H1 (cell line): ENCODE data around the gene KSR2. TPM values are rescaled to one million over a fixed set of nuclear protein-coding genes. Genes with fewer than 3 reads are reported as not detected.

Experiments used
- CTCF ChIA-PET: fragments of 300-600 bp; sonication (Branson Sonifier 250); formaldehyde crosslinking; loops from one replicate; lab custom pipeline; 2021; ENCODE audit not compliant: partially characterized antibody; lab: Charles Lee
- POLR2A ChIA-PET: fragments of 300-600 bp; sonication (Branson Sonifier 250); formaldehyde crosslinking; loops from one replicate; lab custom pipeline; 2021; ENCODE audit warnings: inconsistent platforms; ENCODE audit not compliant: partially characterized antibody; lab: Charles Lee
- DNase-seq, 2 experiments: peaks; one replicate each; pipeline versions ENCODE4 v3.0.0 to v3.0.0-alpha.2; 2010 to 2022; ENCODE audit warnings: low spot score in 2 of 2, low read depth in 1 of 2, mixed read lengths in 1 of 2
- FAIRE-seq: peaks from 2 replicates; lab custom pipeline; 2011; peaks lifted over from hg19 to GRCh38; lab: Jason Lieb, UNC
- H2AFZ ChIP-seq: 2 replicates; pipeline ENCODE4 v1.8.1; 2012; ENCODE audit warnings: low read length, inconsistent platforms
- H2AK5ac ChIP-seq: 2 replicates; pipeline ENCODE4 v1.6.1; 2013; ENCODE audit warnings: low read depth, low read length
- H2BK120ac ChIP-seq: replicated peaks from 2 replicates; pipeline ENCODE3; 2013; ENCODE audit warnings: low read depth, low read length, inconsistent platforms
- H2BK12ac ChIP-seq: 2 replicates; pipeline ENCODE4 v1.6.1; 2013; ENCODE audit warnings: low read depth, low read length
- H2BK15ac ChIP-seq: 2 replicates; pipeline ENCODE4 v1.6.1; 2013; ENCODE audit warnings: low read length
- H2BK20ac ChIP-seq: 2 replicates; pipeline ENCODE4 v1.6.1; 2013; ENCODE audit warnings: low read length
- H2BK5ac ChIP-seq: 2 replicates; pipeline ENCODE4 v1.6.1; 2013; ENCODE audit warnings: low read depth, low read length
- H3K14ac ChIP-seq: 2 replicates; pipeline ENCODE4 v1.6.1; 2013; ENCODE audit warnings: inconsistent platforms; ENCODE audit not compliant: insufficient read length
- H3K18ac ChIP-seq: 2 replicates; pipeline ENCODE4 v1.6.1; 2013; ENCODE audit warnings: low read length; ENCODE audit errors: extremely low read depth
- H3K23ac ChIP-seq: 2 replicates; pipeline ENCODE4 v1.6.1; 2013; ENCODE audit warnings: inconsistent platforms; ENCODE audit not compliant: insufficient read length
- H3K23me2 ChIP-seq: 2 replicates; pipeline ENCODE4 v1.6.1; 2013; ENCODE audit warnings: low read depth, low read length
- H3K27ac ChIP-seq: 2 replicates; pipeline ENCODE4 v1.6.1; 2011; ENCODE audit warnings: low read depth, low read length, inconsistent platforms
- H3K27me3 ChIP-seq, 4 experiments: replicated peaks in 1 of 4; 1 replicate in 1 of 4; 2 replicates in 3 of 4; pipeline versions ENCODE4 v1.6.1 to v1.8.1; 2011 to 2013; ENCODE audit warnings: low read length in 3 of 4, mild to moderate bottlenecking in 3 of 4, inconsistent platforms in 2 of 4, mixed read lengths in 2 of 4, moderate library complexity in 1 of 4; ENCODE audit not compliant: control insufficient read depth in 3 of 4, insufficient read depth in 3 of 4; ENCODE audit errors: extremely low read depth in 1 of 4
- H3K36me3 ChIP-seq, 4 experiments: 2 replicates each; pipeline versions ENCODE4 v1.6.1 to v1.8.1; 2011 to 2013; ENCODE audit warnings: mild to moderate bottlenecking in 4 of 4, low read length in 3 of 4, moderate library complexity in 2 of 4, control low read depth in 1 of 4, inconsistent platforms in 1 of 4; ENCODE audit not compliant: insufficient read depth in 4 of 4, control insufficient read depth in 2 of 4
- H3K4ac ChIP-seq: replicated peaks from 2 replicates; pipeline ENCODE3; 2013; ENCODE audit warnings: low read length, low read depth, mixed read lengths, inconsistent platforms; ENCODE audit not compliant: insufficient read length
- H3K4me1 ChIP-seq, 4 experiments: replicated peaks in 1 of 4; 1 replicate in 1 of 4; 2 replicates in 3 of 4; pipeline versions ENCODE4 v1.6.1 to v1.8.1; 2011 to 2013; ENCODE audit warnings: low read length in 3 of 4, inconsistent platforms in 2 of 4, mixed read lengths in 1 of 4; ENCODE audit not compliant: insufficient read depth in 4 of 4, control insufficient read depth in 3 of 4
- H3K4me2 ChIP-seq, 2 experiments: 2 replicates each; pipeline versions ENCODE4 v1.6.1 to v1.8.1; 2011 to 2013; ENCODE audit warnings: low read depth in 2 of 2, low read length in 2 of 2, control low read depth in 1 of 2, inconsistent platforms in 1 of 2, mild to moderate bottlenecking in 1 of 2; ENCODE audit not compliant: insufficient read depth in 1 of 2
- H3K4me3 ChIP-seq, 4 experiments: fragments of 200-600, 300-600 bp in 1 of 4; sonication (generic), shearing (Covaris generic), sonication (Bioruptor Twin) in 1 of 4; 2 replicates each; pipeline versions ENCODE4 v1.5.1 to v1.8.1; 2011 to 2016; ENCODE audit warnings: low read length in 4 of 4, low read depth in 3 of 4, control low read depth in 2 of 4, inconsistent platforms in 2 of 4, mild to moderate bottlenecking in 2 of 4, mixed read lengths in 1 of 4, moderate library complexity in 1 of 4; ENCODE audit not compliant: insufficient read depth in 2 of 4; ENCODE audit errors: extremely low read depth in 1 of 4
- H3K56ac ChIP-seq: replicated peaks from 2 replicates; pipeline ENCODE3; 2013; ENCODE audit warnings: low read depth, mild to moderate bottlenecking, mixed read lengths, low read length, inconsistent platforms; ENCODE audit not compliant: insufficient read length
- H3K79me1 ChIP-seq: 2 replicates; pipeline ENCODE4 v1.6.1; 2013; ENCODE audit warnings: low read depth, low read length, control low read depth
- H3K79me2 ChIP-seq, 2 experiments: 2 replicates each; pipeline versions ENCODE4 v1.6.1 to v1.8.1; 2012 to 2013; ENCODE audit warnings: low read length in 2 of 2, mild to moderate bottlenecking in 2 of 2, inconsistent platforms in 1 of 2; ENCODE audit not compliant: insufficient read depth in 2 of 2, control insufficient read depth in 1 of 2
- H3K9ac ChIP-seq, 4 experiments: replicated peaks in 1 of 4; 1 replicate in 1 of 4; 2 replicates in 3 of 4; pipeline versions ENCODE4 v1.6.1 to v1.8.1; 2011 to 2013; ENCODE audit warnings: low read depth in 3 of 4, low read length in 3 of 4, control low read depth in 2 of 4, mild to moderate bottlenecking in 2 of 4, moderate library complexity in 2 of 4, inconsistent platforms in 1 of 4; ENCODE audit errors: extremely low read depth in 1 of 4
- H3K9me3 ChIP-seq, 2 experiments: 2 replicates each; pipeline versions ENCODE4 v1.6.1 to v1.8.1; 2012 to 2013; ENCODE audit warnings: mild to moderate bottlenecking in 2 of 2, moderate library complexity in 2 of 2, control low read depth in 1 of 2, inconsistent platforms in 1 of 2, low read depth in 1 of 2, low read length in 1 of 2, mixed read lengths in 1 of 2; ENCODE audit not compliant: insufficient read depth in 2 of 2
- H4K20me1 ChIP-seq, 2 experiments: replicated peaks in 1 of 2; 2 replicates each; pipeline versions ENCODE3 to v1.8.1; 2011 to 2013; ENCODE audit warnings: inconsistent platforms in 2 of 2, low read length in 2 of 2, mild to moderate bottlenecking in 1 of 2; ENCODE audit not compliant: insufficient read depth in 2 of 2, control insufficient read depth in 1 of 2
- H4K5ac ChIP-seq: 2 replicates; pipeline ENCODE4 v1.6.1; 2013; ENCODE audit warnings: low read length, low read depth, mixed read lengths, inconsistent platforms; ENCODE audit not compliant: insufficient read length
- H4K8ac ChIP-seq: 2 replicates; pipeline ENCODE4 v1.8.0; 2013; ENCODE audit warnings: mild to moderate bottlenecking, moderate library complexity, low read length, inconsistent platforms; ENCODE audit not compliant: insufficient read depth; ENCODE audit errors: extremely low read depth
- H4K91ac ChIP-seq: replicated peaks from 2 replicates; pipeline ENCODE3; 2013; ENCODE audit warnings: low read length, mixed read lengths, inconsistent platforms; ENCODE audit not compliant: insufficient read length
- POLR2AphosphoS5 ChIP-seq: IDR thresholded peaks from 2 replicates; pipeline ENCODE4 v1.6.1; 2011; ENCODE audit warnings: low read depth, low read length
- polyA plus RNA-seq, 7 experiments: library from polyadenylated mRNA; depleted of rRNA in 3 of 7; stranded (reverse) in 5 of 7; unstranded in 2 of 7; fragments of >200 nt in 5 of 7; fragments of 200-250 nt in 2 of 7; gene quantifications; 1 replicate in 5 of 7; 2 replicates in 1 of 7; 4 replicates in 1 of 7; pipeline versions ENCODE4 v1.2.1 to v1.2.3, GENCODE V29; 2011 to 2013; ENCODE audit warnings: missing spikeins in 2 of 7, mixed read lengths in 2 of 7
- total RNA-seq: library from RNA; stranded (reverse); fragmentation: NEBNext Ultra II Directional; extraction: Animal tissue kit (Norgen Biotek cat#: 25700); gene quantifications from 2 replicates; pipeline ENCODE4 v1.2.1, GENCODE V29; 2021

Gene KSR2
- total and polyA plus RNA-seq, 2 of the 8 experiments (the other 6 are each of a cell fraction or from before 2014, with no cell fraction given), result 0.74 to 2.2 TPM

GRCh38 chr12:117649796-117650195 is 319.0 kb downstream of the KSR2 start:
- no peak overlapping the region for H2BK12ac ChIP-seq
- no peak overlapping the region for H2BK20ac ChIP-seq
- H3K36me3 ChIP-seq, result no peaks in the 10 kb centered on the region; a peak in 1 of 8 replicates
- no peak overlapping the region for H4K8ac ChIP-seq
- H4K20me1 ChIP-seq, result no peaks in the 10 kb centered on the region
- no peak overlapping the region for H2BK120ac ChIP-seq
- no peaks in the 10 kb centered on the region for H3K27me3 ChIP-seq
- no peaks in the 10 kb centered on the region for H3K79me2 ChIP-seq
- H3K4me2 ChIP-seq, result no peak overlapping the region
- H3K4me3 ChIP-seq, result no peak overlapping the region
- no peak overlapping the region for H3K9ac ChIP-seq
- H3K23me2 ChIP-seq, result no peaks in the 10 kb centered on the region
- no peak overlapping the region for H2BK5ac ChIP-seq
- no peak overlapping the region for H4K91ac ChIP-seq
- ChIA-PET CTCF (interaction anchor here (0.6 to 1.1 kb wide), 2 partner anchors 22 to 440 kb away, joined by 3 read pairs; no protein-coding TSS in a partner anchor), POLR2A (no interaction called here)
- no peak overlapping the region for H3K27ac ChIP-seq
- FAIRE-seq (no peak), DNase-seq (no peak)
- H3K56ac ChIP-seq, result no peak overlapping the region
- H3K79me1 ChIP-seq, result no peaks in the 10 kb centered on the region
- H4K5ac ChIP-seq, result no peak overlapping the region
- peaks cover 0 to 2% (median 2%) of the 10 kb centered on the region in 4 experiments; a peak in 1 of 7 replicates for H3K4me1 ChIP-seq
- no peak overlapping the region for H3K18ac ChIP-seq
- H3K9me3 ChIP-seq, result no peaks in the 10 kb centered on the region
- no peak overlapping the region for H3K14ac ChIP-seq
- H3K4ac ChIP-seq, result no peak overlapping the region
- H2BK15ac ChIP-seq, result no peak overlapping the region
- no peak overlapping the region for H3K23ac ChIP-seq
- no peak for TF ChIP-seq POLR2AphosphoS5
- TF ChIP-seq, all 59 proteins: peak for 0
- Histone ChIP-seq H2AFZ (no peak overlapping the region), H2AK5ac (no peak overlapping the region)
